HEK293 (cell line): Measurements from ENCODE around the gene DHRS7C.

Experiments used
- TCF7L2 ChIP-seq: IDR thresholded peaks from 2 replicates; pipeline ENCODE4 v1.6.1; 2011; ENCODE audit warnings: low read depth, mild to moderate bottlenecking, inconsistent platforms, low read length, moderate library complexity, borderline replicate concordance
- ZBTB8A ChIP-seq: fragments of 450-650 bp; formaldehyde crosslinking; IDR thresholded peaks from 2 replicates; pipeline ENCODE4 v1.5.1; 2016; ENCODE audit warnings: missing biosample characterization, missing genetic modification characterization
- ZNF274 ChIP-seq, 2 experiments: fragments of 200-500 bp in 1 of 2; fragments of 450-650 bp in 1 of 2; sonication (Bioruptor generic) in 1 of 2; formaldehyde crosslinking in 1 of 2; IDR thresholded peaks; 2 replicates each; pipeline versions ENCODE4 v1.5.1 to v1.6.1; 2014 to 2016; ENCODE audit warnings: borderline replicate concordance in 1 of 2, inconsistent platforms in 1 of 2, low read length in 1 of 2, missing biosample characterization in 1 of 2, missing genetic modification characterization in 1 of 2
- ZNF416 ChIP-seq: fragments of 450-650 bp; formaldehyde crosslinking; IDR thresholded peaks from 2 replicates; pipeline ENCODE4 v1.5.1; 2016; ENCODE audit warnings: missing biosample characterization, missing genetic modification characterization
- ZNF544 ChIP-seq: fragments of 450-650 bp; formaldehyde crosslinking; IDR thresholded peaks from 2 replicates; pipeline ENCODE4 v1.5.0; 2017; ENCODE audit warnings: missing biosample characterization, missing genetic modification characterization
- ZNF792 ChIP-seq: fragments of 450-650 bp; formaldehyde crosslinking; IDR thresholded peaks from 2 replicates; pipeline ENCODE4 v1.5.1; 2016; ENCODE audit warnings: missing biosample characterization, missing genetic modification characterization
- TF ChIP-seq, protein P1 (sequence below): fragments of 450-650 bp; formaldehyde crosslinking; IDR thresholded peaks from 2 replicates; pipeline ENCODE4 v1.5.1; 2016; ENCODE audit warnings: missing biosample characterization, missing genetic modification characterization
- TF ChIP-seq, protein P2 (sequence below): fragments of 450-650 bp; formaldehyde crosslinking; IDR thresholded peaks from 2 replicates; pipeline ENCODE4 v1.5.1; 2016; ENCODE audit warnings: missing biosample characterization, missing genetic modification characterization, low read depth
- TF ChIP-seq, protein P3 (sequence below): fragments of 450-650 bp; formaldehyde crosslinking; IDR thresholded peaks from 2 replicates; pipeline ENCODE4 v1.5.1; 2016; ENCODE audit warnings: missing biosample characterization, missing genetic modification characterization

DNA sequence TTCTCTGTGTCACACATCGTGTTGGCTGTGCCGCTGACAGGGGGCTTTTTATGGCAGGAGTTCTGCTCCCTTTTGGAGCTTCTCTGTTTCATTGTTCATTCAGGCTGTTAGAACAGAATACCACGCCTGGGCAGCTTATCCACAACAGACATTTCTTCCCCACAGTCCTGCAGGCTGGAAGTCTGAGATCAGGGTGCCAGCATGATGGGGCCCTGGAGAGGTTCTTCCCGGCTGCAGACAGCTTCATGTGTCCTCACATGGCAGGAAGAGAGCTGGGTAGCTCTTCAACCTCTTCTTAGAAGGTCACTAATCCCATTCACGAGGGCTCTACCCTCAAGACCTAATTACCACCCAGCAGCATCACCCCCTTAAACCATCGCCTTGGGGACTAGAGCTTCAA, 65.1 kb downstream of the DHRS7C start:
- TF ChIP-seq ZBTB8A (tag by site-specific recombination) (no peak), ZNF274 (IDR thresholded peaks at IDR 0.05; ENCODE audit: low read length) (no peak), ZNF274 (tag by site-specific recombination; IDR thresholded peaks at IDR 0.05; ENCODE audit: borderline replicate concordance) (no peak), ZNF792 (tag by site-specific recombination) (no peak), TCF7L2 (no peak), ZNF544 (tag by site-specific recombination) (no peak), ZNF416 (tag by site-specific recombination) (no peak)
- TF ChIP-seq, protein P1, sequence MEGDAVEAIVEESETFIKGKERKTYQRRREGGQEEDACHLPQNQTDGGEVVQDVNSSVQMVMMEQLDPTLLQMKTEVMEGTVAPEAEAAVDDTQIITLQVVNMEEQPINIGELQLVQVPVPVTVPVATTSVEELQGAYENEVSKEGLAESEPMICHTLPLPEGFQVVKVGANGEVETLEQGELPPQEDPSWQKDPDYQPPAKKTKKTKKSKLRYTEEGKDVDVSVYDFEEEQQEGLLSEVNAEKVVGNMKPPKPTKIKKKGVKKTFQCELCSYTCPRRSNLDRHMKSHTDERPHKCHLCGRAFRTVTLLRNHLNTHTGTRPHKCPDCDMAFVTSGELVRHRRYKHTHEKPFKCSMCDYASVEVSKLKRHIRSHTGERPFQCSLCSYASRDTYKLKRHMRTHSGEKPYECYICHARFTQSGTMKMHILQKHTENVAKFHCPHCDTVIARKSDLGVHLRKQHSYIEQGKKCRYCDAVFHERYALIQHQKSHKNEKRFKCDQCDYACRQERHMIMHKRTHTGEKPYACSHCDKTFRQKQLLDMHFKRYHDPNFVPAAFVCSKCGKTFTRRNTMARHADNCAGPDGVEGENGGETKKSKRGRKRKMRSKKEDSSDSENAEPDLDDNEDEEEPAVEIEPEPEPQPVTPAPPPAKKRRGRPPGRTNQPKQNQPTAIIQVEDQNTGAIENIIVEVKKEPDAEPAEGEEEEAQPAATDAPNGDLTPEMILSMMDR (tag by site-specific recombination): no peak
- TF ChIP-seq, protein P2, sequence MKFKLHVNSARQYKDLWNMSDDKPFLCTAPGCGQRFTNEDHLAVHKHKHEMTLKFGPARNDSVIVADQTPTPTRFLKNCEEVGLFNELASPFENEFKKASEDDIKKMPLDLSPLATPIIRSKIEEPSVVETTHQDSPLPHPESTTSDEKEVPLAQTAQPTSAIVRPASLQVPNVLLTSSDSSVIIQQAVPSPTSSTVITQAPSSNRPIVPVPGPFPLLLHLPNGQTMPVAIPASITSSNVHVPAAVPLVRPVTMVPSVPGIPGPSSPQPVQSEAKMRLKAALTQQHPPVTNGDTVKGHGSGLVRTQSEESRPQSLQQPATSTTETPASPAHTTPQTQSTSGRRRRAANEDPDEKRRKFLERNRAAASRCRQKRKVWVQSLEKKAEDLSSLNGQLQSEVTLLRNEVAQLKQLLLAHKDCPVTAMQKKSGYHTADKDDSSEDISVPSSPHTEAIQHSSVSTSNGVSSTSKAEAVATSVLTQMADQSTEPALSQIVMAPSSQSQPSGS (tag by site-specific recombination): no peak
- TF ChIP-seq, protein P3, sequence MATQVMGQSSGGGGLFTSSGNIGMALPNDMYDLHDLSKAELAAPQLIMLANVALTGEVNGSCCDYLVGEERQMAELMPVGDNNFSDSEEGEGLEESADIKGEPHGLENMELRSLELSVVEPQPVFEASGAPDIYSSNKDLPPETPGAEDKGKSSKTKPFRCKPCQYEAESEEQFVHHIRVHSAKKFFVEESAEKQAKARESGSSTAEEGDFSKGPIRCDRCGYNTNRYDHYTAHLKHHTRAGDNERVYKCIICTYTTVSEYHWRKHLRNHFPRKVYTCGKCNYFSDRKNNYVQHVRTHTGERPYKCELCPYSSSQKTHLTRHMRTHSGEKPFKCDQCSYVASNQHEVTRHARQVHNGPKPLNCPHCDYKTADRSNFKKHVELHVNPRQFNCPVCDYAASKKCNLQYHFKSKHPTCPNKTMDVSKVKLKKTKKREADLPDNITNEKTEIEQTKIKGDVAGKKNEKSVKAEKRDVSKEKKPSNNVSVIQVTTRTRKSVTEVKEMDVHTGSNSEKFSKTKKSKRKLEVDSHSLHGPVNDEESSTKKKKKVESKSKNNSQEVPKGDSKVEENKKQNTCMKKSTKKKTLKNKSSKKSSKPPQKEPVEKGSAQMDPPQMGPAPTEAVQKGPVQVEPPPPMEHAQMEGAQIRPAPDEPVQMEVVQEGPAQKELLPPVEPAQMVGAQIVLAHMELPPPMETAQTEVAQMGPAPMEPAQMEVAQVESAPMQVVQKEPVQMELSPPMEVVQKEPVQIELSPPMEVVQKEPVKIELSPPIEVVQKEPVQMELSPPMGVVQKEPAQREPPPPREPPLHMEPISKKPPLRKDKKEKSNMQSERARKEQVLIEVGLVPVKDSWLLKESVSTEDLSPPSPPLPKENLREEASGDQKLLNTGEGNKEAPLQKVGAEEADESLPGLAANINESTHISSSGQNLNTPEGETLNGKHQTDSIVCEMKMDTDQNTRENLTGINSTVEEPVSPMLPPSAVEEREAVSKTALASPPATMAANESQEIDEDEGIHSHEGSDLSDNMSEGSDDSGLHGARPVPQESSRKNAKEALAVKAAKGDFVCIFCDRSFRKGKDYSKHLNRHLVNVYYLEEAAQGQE (tag by site-specific recombination): no peak
